Activated naive CD8-positive, alpha-beta T cell (primary cell): Measurements from ENCODE around the gene CALY.
A peak's percentile ranks its signal among the peaks of the same experiment; 100 is the strongest.
"Not testable (repeated sequence)": the region's sequence is repeated elsewhere in the genome, so short reads cannot be mapped to it uniquely, and the experiment has no call there.

Experiments used
- H3K27ac Mint-ChIP-seq: one replicate; pipeline ENCODE4 v1.8.0; 2021; ENCODE audit warnings: mixed read lengths
- H3K27me3 Mint-ChIP-seq: one replicate; pipeline ENCODE4 v1.8.0; 2021; ENCODE audit warnings: mixed read lengths
- H3K36me3 Mint-ChIP-seq: one replicate; pipeline ENCODE4 v1.8.0; 2021; ENCODE audit warnings: mixed read lengths
- H3K4me1 Mint-ChIP-seq: one replicate; pipeline ENCODE4 v1.8.0; 2021; ENCODE audit warnings: low read depth, mixed read lengths
- H3K4me3 Mint-ChIP-seq: one replicate; pipeline ENCODE4 v1.8.0; 2021; ENCODE audit warnings: mild to moderate bottlenecking, mixed read lengths
- H3K9me3 Mint-ChIP-seq: one replicate; pipeline ENCODE4 v1.8.0; 2021; ENCODE audit warnings: low read depth, mixed read lengths

CALY gene, protein sequence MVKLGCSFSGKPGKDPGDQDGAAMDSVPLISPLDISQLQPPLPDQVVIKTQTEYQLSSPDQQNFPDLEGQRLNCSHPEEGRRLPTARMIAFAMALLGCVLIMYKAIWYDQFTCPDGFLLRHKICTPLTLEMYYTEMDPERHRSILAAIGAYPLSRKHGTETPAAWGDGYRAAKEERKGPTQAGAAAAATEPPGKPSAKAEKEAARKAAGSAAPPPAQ

DNA sequence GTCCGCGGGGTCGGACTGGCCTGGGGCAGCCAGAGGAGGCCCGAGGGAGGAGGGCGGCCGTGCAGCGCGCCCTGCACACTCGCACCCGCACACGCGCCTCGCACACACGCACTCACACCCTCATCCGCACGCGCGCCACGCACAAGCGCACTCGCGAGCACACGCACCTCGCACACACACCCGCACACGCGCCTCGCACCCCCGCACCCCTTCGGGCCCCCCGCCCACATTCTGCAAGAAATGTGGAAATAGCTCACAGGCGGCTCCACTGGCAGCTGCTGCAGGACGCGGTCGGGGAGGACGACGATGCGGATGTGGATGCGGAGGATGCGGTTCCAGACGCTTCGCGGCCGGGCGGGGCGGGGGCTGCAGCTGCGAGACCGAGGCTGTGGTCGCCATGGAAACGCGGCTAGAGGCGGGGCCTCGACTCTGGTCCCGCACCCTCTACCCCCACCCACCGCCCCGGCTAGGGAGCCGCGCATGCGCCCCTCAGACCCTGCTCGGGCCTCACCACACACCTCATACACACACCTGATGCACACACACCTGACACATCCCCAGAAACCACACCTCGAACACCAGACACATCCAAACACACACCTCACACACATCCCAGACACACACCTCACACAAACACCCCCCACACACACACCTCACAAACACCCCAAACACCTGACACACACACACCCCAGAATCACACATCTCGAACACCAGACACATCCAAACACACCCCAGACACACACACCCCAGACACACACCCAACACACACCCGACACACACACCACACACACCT is at the start of gene CALY:
CALY (minus strand) TSS at position 320 of the 793 bp plus-strand sequence. CDS start 7,907 bp downstream, outside the sequence.
- Mint-ChIP-seq H3K36me3 (no peaks in the 10 kb centered on the region), H3K9me3 (no peaks in the 10 kb centered on the region), H3K27me3 (peaks cover under 1% of the 10 kb centered on the region), H3K4me1 (peaks cover 5% of the 10 kb centered on the region), H3K27ac (no peak within 1 kb of the TSS), H3K4me3 (peak within 1 kb of the TSS; percentile 65)

DNA sequence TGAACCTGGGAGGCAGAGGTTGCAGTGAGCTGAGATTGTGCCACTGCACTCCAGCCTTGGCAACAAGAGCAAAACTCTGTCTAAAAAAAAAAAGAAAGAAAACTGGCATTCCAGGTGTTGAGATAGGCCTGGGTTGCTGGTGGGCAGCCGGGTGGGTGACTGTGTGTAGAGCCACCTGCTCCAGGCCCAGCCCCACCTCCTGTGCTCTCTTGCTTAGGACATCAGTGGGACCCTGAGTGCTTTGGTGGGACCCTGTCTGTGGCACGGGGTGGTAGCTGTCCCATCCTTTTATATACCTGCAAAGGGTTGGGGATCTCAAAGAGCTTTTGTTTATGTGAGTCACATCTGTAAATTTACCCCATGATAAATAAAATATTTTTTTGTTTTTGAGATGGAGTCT is 48.5 kb upstream of the CALY start:
- H3K4me3 Mint-ChIP-seq = no peak overlapping the region
- H3K9me3 Mint-ChIP-seq = no peaks in the 10 kb centered on the region
- H3K27me3 Mint-ChIP-seq = no peaks in the 10 kb centered on the region
- no peaks in the 10 kb centered on the region for H3K36me3 Mint-ChIP-seq
- peaks cover 17% of the 10 kb centered on the region for H3K4me1 Mint-ChIP-seq
- no peak overlapping the region for H3K27ac Mint-ChIP-seq

DNA sequence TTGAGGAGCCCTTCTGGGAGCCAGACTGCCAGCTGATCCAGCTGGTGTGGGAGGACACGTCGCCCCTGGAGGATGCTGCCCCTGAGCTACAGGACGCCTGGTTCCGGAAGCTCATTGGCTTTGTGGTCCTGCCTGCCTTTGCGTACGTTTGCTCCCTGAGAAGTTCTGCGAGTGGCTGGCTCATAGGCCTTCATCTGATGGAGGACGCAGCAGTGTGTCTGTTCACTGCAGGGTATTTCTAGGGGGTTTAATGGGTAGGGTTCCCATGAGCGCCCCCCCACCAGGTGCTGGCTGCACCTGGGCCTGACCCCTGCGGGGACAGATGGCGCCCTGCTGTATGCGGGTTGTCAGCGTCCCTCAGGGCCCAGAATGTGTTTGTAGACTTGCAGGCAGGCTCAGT is 47.4 kb upstream of the CALY start:
- Mint-ChIP-seq H3K4me3 (no peak overlapping the region), H3K27me3 (no peaks in the 10 kb centered on the region), H3K36me3 (no peaks in the 10 kb centered on the region), H3K9me3 (no peaks in the 10 kb centered on the region), H3K4me1 (peaks cover 9% of the 10 kb centered on the region), H3K27ac (no peak overlapping the region)

DNA sequence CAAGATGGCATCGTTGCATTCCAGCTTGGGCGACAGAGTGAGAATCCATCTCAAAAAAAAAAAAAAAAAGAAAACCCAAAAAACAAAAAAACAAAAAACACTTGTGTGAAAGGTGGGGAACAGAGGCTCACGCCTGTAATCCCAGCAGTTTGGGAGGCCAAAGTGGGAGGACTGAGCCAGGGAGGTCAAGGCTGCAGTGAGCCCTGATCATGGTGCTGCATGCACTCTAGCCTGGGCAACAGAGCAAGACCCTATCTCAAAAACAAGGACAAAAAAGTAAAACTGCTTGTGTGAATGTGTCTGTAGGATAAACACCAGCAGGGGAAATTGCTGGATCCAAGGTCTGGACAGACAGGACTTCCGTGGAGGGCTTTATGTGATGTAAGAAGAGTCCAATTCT is 46.9 kb upstream of the CALY start:
- no peak overlapping the region for H3K4me3 Mint-ChIP-seq
- no peaks in the 10 kb centered on the region for H3K9me3 Mint-ChIP-seq
- no peaks in the 10 kb centered on the region for H3K36me3 Mint-ChIP-seq
- H3K27ac Mint-ChIP-seq = no peak overlapping the region
- peaks cover 6% of the 10 kb centered on the region for H3K4me1 Mint-ChIP-seq
- no peaks in the 10 kb centered on the region for H3K27me3 Mint-ChIP-seq

DNA sequence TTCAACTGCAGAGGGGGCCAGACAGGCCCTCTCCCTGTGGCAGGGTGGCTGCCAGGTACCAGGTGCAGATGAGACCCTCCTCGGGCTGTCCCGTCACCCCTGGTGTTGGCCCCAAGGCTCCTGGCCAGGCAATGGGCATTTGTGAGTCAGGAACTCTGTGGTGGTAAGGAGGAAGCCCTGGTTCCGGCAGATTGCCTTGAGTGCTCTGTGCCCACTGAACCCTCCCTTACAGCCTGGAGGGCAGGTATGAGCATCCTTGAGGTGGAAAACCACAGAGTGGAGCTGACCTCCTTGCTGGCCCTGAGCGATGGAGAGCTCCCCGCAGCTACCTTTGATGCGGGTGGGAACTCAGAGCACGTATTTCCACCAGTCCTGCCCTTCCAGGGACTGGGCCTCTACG is 44.3 kb upstream of the CALY start:
- H3K27me3 Mint-ChIP-seq = no peaks in the 10 kb centered on the region
- H3K9me3 Mint-ChIP-seq = no peaks in the 10 kb centered on the region
- H3K4me1 Mint-ChIP-seq = peaks cover 2% of the 10 kb centered on the region
- no peak overlapping the region for H3K4me3 Mint-ChIP-seq
- H3K27ac Mint-ChIP-seq = no peak overlapping the region
- no peaks in the 10 kb centered on the region for H3K36me3 Mint-ChIP-seq

DNA sequence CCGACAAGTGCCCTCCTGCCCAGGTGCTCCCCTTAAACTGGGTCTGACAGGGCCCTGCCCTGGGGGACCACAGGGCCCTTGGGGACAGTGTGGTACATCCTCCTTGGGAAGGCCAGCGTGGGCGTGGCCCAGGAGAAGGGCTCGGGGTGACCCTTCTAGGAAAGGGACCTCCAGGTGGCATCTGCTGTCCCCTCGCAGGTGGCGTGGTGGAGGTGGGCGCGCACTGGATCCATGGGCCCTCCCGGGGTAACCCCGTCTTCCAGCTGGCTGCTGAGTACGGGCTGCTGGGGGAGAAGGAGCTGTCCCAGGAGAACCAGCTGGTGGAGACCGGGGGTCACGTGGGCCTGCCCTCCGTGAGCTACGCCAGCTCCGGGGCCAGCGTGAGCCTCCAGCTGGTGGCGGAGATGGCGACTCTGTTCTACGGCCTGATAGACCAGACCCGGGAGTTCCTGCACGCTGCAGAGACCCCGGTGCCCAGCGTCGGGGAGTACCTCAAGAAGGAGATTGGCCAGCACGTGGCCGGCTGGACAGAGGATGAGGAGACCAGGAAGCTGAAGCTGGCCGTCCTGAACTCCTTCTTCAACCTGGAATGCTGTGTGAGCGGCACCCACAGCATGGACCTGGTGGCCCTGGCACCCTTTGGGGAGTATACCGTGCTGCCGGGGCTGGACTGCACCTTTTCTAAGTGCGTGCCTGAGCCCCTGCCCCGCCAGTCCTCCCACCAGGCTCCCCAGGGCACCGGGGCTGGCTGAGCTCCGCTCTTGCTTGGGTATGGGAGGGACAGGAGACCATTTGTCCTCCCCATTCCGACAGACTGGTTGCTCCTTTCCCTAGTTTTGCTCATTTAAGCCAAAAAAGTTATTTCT is 43.3 kb upstream of the CALY start:
- Mint-ChIP-seq H3K9me3 (no peaks in the 10 kb centered on the region), H3K27me3 (no peaks in the 10 kb centered on the region), H3K36me3 (no peaks in the 10 kb centered on the region), H3K4me1 (peaks cover 2% of the 10 kb centered on the region), H3K27ac (no peak overlapping the region), H3K4me3 (peak overlapping the region; percentile 63)

DNA sequence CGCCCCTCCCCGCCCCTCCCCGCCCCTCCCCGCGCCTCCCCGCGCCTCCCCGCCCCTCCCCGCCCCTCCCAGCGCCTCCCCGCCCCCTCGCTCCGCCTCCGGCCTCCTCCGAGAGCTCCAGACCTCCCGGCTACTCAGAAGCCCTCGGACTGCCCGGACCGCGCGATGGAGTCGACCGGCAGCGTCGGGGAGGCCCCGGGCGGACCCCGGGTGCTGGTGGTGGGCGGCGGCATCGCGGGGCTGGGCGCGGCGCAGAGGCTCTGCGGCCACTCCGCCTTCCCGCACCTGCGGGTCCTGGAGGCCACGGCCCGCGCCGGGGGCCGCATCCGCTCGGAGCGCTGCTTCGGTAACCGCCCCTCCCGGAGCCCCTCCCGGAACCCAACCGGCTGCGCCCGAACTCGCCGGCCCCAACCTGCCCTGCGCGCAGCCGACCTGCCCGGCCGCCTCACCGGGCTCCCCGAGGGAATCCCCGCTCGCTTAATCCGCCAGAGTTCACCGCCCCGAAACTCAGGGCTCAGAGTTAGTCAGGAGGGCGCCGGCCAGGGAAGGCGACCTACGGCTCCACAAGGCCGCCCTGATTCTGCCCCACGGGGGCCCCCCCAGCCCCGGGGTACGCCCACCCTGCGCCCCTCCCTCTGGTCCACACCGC is 42.6 kb upstream of the CALY start, which contains the start of gene PAOX:
PAOX (plus strand) TSS at position 111 of the 649 bp plus-strand sequence; CDS start at position 166, 55 bp downstream.
- H3K36me3 Mint-ChIP-seq = no peaks in the 10 kb centered on the region
- no peak within 1 kb of the TSS for H3K27ac Mint-ChIP-seq
- peaks cover 5% of the 10 kb centered on the region for H3K4me1 Mint-ChIP-seq
- no peaks in the 10 kb centered on the region for H3K27me3 Mint-ChIP-seq
- H3K9me3 Mint-ChIP-seq = no peaks in the 10 kb centered on the region
- peak within 1 kb of the TSS; percentile 79 for H3K4me3 Mint-ChIP-seq

DNA sequence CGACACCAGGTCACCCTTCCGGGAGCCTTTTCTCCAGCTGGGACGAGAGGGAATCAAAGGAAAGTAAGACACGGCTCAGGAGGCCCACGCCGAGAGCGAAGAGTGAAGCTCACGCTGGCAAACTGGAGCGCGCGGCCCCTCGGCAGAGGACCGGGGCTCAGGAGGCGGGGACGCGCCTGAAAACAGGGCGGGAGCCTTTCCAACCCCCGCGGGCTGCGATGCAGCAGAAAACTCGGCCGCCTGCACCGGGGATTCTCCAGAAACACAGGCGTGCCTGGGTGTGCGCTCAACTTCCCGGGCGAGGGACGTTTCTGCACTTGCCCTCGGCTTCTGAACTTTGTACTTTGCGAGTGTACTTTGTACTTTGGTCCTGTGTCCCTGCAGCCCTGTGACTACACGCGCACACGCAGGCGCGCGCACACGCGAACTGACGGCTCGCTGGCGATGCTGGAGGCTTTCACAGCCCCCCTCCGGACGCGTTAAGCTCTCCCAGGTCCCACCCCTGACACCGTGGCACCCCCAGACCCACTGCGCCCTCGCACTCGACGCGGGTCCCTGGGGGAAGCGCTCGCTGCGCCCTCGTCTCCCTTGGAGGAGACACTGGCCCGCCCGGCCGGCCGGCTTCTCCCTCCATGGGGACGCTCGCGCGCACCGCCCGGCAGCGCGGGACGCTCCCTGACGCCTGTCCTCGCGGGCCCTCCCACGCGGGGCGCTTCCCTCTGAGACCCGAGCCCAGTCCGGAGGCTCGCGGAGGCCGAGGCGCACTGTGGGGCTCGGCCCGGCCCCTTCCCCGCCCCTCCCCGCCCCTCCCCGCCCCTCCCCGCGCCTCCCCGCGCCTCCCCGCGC is 41.8 kb upstream of the CALY start:
- Mint-ChIP-seq H3K27ac (no peak overlapping the region), H3K4me3 (peak overlapping the region; percentile 79), H3K9me3 (no peaks in the 10 kb centered on the region), H3K36me3 (no peaks in the 10 kb centered on the region), H3K4me1 (peaks cover 8% of the 10 kb centered on the region), H3K27me3 (no peaks in the 10 kb centered on the region)

DNA sequence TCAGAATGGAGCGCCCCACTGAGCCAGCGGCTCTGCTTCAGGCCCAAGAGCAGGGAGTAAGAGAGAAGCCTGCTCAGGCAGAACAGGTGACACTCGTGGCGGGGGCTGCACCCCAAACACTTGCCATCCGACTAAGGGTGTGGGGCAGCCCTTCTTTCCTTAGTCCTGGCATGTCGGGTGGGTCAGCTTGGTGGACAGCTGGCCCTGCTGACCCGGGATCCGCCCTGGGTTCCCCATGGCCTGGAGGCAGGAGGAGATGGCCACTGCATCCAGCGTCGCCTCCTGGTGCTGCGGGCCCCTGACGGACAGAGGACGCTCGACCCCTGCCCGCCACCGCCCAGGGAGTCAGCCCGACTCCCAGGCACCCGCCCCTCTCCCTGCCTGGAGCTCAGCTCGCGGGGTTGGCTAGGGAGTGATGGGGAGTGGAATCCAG is 41.1 kb upstream of the CALY start:
- Mint-ChIP-seq H3K4me3 (peak overlapping the region; percentile 79), H3K27ac (no peak overlapping the region), H3K27me3 (no peaks in the 10 kb centered on the region), H3K36me3 (no peaks in the 10 kb centered on the region), H3K9me3 (no peaks in the 10 kb centered on the region), H3K4me1 (peaks cover 8% of the 10 kb centered on the region)

DNA sequence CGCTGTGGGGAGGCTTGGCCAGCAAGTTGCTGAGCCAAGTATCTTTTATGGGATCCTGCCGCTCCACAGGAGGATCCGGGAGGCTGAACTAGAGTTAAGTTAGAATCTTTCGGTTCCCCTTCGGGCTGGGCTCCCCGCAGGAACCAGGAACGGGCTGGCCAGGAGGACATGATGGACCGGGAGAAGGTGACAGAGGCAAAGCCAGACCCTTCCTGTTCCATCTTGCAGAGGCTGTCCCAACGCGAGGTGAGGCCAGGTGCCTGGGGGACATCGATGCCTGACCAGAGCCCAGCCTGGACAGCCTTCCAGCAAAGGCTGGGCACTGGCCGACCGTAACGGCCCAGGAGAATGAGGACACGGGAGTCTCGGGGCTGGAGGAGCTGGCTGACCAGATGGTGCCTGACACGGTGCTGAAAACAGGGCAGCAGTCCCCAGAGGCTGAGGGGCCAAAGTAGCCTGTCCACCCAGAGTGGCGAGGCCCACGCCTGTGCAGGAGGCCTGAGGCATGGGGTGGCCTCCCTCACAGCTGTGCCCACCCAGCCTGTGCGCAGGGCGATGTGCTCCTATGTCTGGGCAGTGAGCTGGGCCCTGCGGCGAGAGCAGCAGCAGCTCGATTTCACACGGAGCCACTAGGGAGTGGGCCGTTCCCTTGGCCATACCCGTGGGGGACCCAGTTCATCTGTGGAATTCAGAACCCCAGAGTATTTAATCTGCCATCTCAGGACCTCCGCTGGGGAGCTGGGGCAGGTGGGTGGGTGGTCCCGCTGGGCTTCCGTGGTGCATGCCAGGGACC is 40.5 kb upstream of the CALY start:
- Mint-ChIP-seq H3K4me1 (peaks cover 8% of the 10 kb centered on the region), H3K9me3 (no peaks in the 10 kb centered on the region), H3K36me3 (no peaks in the 10 kb centered on the region), H3K27ac (no peak overlapping the region), H3K27me3 (no peaks in the 10 kb centered on the region), H3K4me3 (peak overlapping the region; percentile 63)

DNA sequence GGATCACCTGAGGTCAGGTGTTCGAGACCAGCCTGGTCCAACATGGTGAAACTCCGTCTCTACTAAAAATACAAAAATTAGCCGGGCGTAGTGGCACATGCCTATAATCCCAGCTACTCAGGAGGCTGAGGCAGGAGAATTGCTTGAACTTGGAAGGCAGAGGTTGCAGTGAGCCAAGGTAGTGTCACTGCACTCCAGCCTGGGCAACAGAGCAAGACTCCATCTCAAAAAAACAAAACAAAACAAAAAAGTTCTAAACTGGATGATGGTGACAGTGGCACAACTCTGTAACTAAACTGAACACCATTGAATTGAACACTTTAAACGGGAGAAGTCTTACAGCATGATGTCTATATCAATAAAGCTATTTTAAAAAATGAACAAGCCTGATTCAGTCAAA is 39.5 kb upstream of the CALY start:
- H3K4me3 Mint-ChIP-seq = peak overlapping the region; percentile 70
- H3K27me3 Mint-ChIP-seq, H3K9me3 Mint-ChIP-seq, H3K27ac Mint-ChIP-seq, H3K36me3 Mint-ChIP-seq: not testable (repeated sequence)
- H3K4me1 Mint-ChIP-seq = peaks cover 14% of the 10 kb centered on the region

DNA sequence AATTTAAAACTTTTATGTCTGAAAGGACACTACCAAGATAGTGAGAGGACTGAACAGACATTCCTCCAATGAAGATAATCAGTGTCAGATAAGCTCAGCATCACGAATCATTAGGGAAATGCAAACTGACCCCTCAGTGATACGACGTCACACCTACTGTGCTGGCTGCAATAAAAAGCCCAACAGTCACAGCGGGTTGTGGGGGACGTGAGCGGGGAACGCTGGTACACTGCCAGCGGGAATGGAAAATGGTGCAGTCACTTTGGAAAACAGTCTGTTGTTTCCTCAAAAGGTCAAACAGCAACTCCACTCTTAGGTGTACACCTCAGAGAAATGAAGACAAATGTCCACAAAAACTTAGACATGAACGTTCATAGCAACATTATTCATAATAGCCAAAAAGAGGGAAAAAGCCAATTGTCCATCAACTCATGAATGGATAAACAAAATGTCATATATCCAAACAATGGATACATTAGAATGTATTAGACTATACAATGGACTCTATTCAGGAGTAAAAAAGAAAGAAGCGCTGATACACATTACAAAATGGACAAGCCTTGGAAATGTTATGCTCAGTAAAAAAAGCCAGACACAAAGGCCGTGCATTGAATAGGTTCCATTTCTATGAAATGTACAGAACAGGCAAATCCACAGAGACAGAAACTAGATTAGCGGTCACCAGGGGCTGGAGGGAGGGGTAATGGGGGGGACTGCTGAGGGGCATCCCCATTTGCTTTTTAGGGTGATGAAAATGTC is 38.8 kb upstream of the CALY start:
- no peak overlapping the region for H3K27ac Mint-ChIP-seq
- H3K36me3 Mint-ChIP-seq = no peaks in the 10 kb centered on the region
- H3K27me3 Mint-ChIP-seq = no peaks in the 10 kb centered on the region
- H3K9me3 Mint-ChIP-seq = no peaks in the 10 kb centered on the region
- peaks cover 14% of the 10 kb centered on the region for H3K4me1 Mint-ChIP-seq
- H3K4me3 Mint-ChIP-seq = peak overlapping the region; percentile 64
